H1 (cell line): ENCODE results near the gene ALG2. TPM values are rescaled to one million over a fixed set of nuclear protein-coding genes. Genes with fewer than 3 reads are reported as not detected.

Source experiments
- ATF2 ChIP-seq: IDR thresholded peaks from 2 replicates; pipeline ENCODE4 v1.6.1; 2012; ENCODE audit warnings: low read length, inconsistent platforms
- EGR1 ChIP-seq: IDR thresholded peaks from 2 replicates; pipeline ENCODE4 v1.6.1; 2011; ENCODE audit warnings: low read depth, low read length, borderline replicate concordance
- NANOG ChIP-seq: IDR thresholded peaks from 2 replicates; pipeline ENCODE4 v1.6.1; 2011; ENCODE audit warnings: low read length, low read depth, mild to moderate bottlenecking, inconsistent platforms; ENCODE audit not compliant: insufficient read depth, poor library complexity, severe bottlenecking
- POU5F1 ChIP-seq: IDR thresholded peaks from 2 replicates; pipeline ENCODE4 v1.6.1; 2011; ENCODE audit warnings: low read depth, mild to moderate bottlenecking, low read length, moderate library complexity
- polyA plus RNA-seq, 7 experiments: library from polyadenylated mRNA; depleted of rRNA in 3 of 7; stranded (reverse) in 5 of 7; unstranded in 2 of 7; fragments of >200 nt in 5 of 7; fragments of 200-250 nt in 2 of 7; gene quantifications; 1 replicate in 5 of 7; 2 replicates in 1 of 7; 4 replicates in 1 of 7; pipeline versions ENCODE4 v1.2.1 to v1.2.3, GENCODE V29; 2011 to 2013; ENCODE audit warnings: missing spikeins in 2 of 7, mixed read lengths in 2 of 7
- total RNA-seq: library from RNA; stranded (reverse); fragmentation: NEBNext Ultra II Directional; extraction: Animal tissue kit (Norgen Biotek cat#: 25700); gene quantifications from 2 replicates; pipeline ENCODE4 v1.2.1, GENCODE V29; 2021

ALG2 gene
- total and polyA plus RNA-seq, 2 of the 8 experiments (the other 6 are each of a cell fraction or from before 2014, with no cell fraction given), result 27.1 to 30.7 TPM

GRCh38 chr9:99262949-99263418, 41.2 kb upstream of the ALG2 start (continued):
- TF ChIP-seq ATF2 (no peak), POU5F1 (no peak), EGR1 (no peak), NANOG (no peak)
- TF ChIP-seq, all 59 proteins: peak for 0
